Measurements from ENCODE around the gene SV2B. TPM values are rescaled to one million over a fixed set of nuclear protein-coding genes. Genes with fewer than 3 reads are reported as not detected.

SV2B gene
- total RNA-seq, 1 experiment from 2014 or later: not detected

DNA sequence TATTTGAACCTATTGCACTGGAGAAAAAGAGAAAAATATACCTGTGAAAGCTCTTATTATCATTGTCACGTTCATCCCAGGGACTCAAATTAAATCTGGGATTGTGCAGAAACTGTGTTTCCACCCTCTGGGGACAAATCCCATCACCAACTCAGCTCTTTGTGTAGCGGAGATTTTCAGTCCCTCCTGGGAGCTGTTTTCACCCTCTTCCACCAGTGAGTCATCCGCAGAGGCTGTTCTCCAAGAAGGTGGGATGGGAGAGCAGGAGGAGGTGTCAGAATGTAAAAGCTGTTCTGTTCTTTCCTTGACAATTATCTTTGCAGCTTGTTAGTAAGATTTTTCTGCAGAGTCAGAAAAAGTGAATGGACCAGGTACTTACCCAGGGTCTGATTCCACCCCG, 28.0 kb downstream of the SV2B start:
- Histone ChIP-seq H3K4me1 (ENCODE audit: insufficient read depth, low read length) (no peaks in the 10 kb centered on the region), H2AFZ (ENCODE audit: low read length) (no peak overlapping the region), H3K27ac (ENCODE audit: low read length) (no peak overlapping the region), H4K20me1 (ENCODE audit: low read length) (no peaks in the 10 kb centered on the region), H3K9ac (ENCODE audit: low read length) (no peak overlapping the region), H3K4me2 (ENCODE audit: low read length) (no peak overlapping the region), H3K36me3 (ENCODE audit: low read depth, low read length) (no peaks in the 10 kb centered on the region), H3K9me2 (replicated peaks; ENCODE audit: low read length) (no peaks in the 10 kb centered on the region), H3K9me3 (ENCODE audit: low read length) (no peaks in the 10 kb centered on the region), H3F3A (ENCODE audit: low read length, unreplicated experiment) (no peaks in the 10 kb centered on the region), H3K27me3 (ENCODE audit: low read length) (peaks cover 66% of the 10 kb centered on the region), H3K4me3 (ENCODE audit: low read length) (no peak overlapping the region), H3K79me2 (ENCODE audit: low read length) (no peaks in the 10 kb centered on the region)
- ChIA-PET CTCF (no interaction called here), POLR2A (ENCODE audit: unreplicated experiment) (no interaction called here)
- intact Hi-C loops (cut with micrococcal nuclease): no loop called here
- DNase-seq: no peak
- ATAC-seq: no peak
- TF ChIP-seq, protein P1, sequence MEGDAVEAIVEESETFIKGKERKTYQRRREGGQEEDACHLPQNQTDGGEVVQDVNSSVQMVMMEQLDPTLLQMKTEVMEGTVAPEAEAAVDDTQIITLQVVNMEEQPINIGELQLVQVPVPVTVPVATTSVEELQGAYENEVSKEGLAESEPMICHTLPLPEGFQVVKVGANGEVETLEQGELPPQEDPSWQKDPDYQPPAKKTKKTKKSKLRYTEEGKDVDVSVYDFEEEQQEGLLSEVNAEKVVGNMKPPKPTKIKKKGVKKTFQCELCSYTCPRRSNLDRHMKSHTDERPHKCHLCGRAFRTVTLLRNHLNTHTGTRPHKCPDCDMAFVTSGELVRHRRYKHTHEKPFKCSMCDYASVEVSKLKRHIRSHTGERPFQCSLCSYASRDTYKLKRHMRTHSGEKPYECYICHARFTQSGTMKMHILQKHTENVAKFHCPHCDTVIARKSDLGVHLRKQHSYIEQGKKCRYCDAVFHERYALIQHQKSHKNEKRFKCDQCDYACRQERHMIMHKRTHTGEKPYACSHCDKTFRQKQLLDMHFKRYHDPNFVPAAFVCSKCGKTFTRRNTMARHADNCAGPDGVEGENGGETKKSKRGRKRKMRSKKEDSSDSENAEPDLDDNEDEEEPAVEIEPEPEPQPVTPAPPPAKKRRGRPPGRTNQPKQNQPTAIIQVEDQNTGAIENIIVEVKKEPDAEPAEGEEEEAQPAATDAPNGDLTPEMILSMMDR (conservative IDR thresholded peaks at IDR 0.05; ENCODE audit: low read depth, low read length): no peak
- no peak for TF ChIP-seq EZH2 (IDR thresholded peaks at IDR 0.05; ENCODE audit: low read length, unreplicated experiment)
- TF ChIP-seq EZH2phosphoT487 (IDR thresholded peaks at IDR 0.05; ENCODE audit: borderline replicate concordance, low read length): no peak
- BruUV-seq (replicated peaks): no TSS peak

DNA sequence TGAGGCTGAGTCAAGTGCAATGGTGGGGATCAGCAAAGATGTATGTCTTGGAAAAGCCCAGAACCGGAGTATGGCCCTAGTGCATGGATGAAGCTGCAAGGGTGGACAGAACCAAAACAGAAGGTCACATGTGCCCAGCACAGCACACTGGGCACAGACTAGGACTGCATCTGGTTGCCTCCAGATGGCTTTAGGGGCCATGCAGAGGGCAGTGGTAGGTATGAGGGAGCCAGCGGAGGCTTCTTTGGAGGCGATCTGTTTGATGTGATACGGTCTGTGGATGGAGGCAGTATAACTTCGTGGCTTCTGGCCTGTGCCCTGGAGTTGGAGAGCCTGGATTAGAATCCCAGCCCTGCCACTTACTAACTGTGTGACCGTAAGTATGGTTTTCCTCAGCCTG, 29.4 kb downstream of the SV2B start:
- DNase-seq (no peak), ATAC-seq (no peak)
- Histone ChIP-seq H3K27ac (ENCODE audit: low read length) (no peak overlapping the region), H3K4me2 (ENCODE audit: low read length) (no peak overlapping the region), H3K27me3 (ENCODE audit: low read length) (peaks cover 66% of the 10 kb centered on the region), H3K4me3 (ENCODE audit: low read length) (no peak overlapping the region), H2AFZ (ENCODE audit: low read length) (no peak overlapping the region), H3K4me1 (ENCODE audit: insufficient read depth, low read length) (no peaks in the 10 kb centered on the region), H3F3A (ENCODE audit: low read length, unreplicated experiment) (no peaks in the 10 kb centered on the region), H3K9me2 (replicated peaks; ENCODE audit: low read length) (no peaks in the 10 kb centered on the region), H3K9me3 (ENCODE audit: low read length) (no peaks in the 10 kb centered on the region), H3K79me2 (ENCODE audit: low read length) (no peaks in the 10 kb centered on the region), H3K36me3 (ENCODE audit: low read depth, low read length) (no peaks in the 10 kb centered on the region), H4K20me1 (ENCODE audit: low read length) (no peaks in the 10 kb centered on the region), H3K9ac (ENCODE audit: low read length) (no peak overlapping the region)
- TF ChIP-seq, protein P1 (conservative IDR thresholded peaks at IDR 0.05; ENCODE audit: low read depth, low read length): no peak
- BruUV-seq (replicated peaks): no TSS peak
- intact Hi-C loops (cut with micrococcal nuclease): no loop called here
- POLR2A ChIA-PET (ENCODE audit: unreplicated experiment): no interaction called here
- CTCF ChIA-PET: no interaction called here

DNA sequence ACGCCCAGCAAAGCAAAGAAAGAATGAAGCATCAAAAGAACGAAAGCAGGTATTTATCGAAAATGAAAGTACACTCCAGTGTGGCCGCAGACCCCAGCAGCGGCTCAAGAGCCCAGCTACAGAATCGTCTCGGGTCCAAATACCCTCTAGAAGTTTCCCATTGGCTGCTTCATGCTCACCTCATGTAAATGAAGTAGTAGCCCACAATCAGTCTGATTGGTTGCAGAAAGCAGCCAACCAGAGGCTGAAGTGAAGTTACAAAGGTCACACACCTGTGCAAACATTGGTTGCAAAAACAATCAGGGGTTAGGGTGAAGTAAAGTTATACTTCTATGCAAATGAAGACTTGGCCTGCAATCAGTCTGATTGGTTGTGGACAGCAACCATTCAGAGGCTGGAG, 32.0 kb downstream of the SV2B start:
- no peak for TF ChIP-seq EZH2phosphoT487 (IDR thresholded peaks at IDR 0.05; ENCODE audit: borderline replicate concordance, low read length)
- TF ChIP-seq EZH2 (IDR thresholded peaks at IDR 0.05; ENCODE audit: low read length, unreplicated experiment): no peak
- TF ChIP-seq, protein P1 (conservative IDR thresholded peaks at IDR 0.05; ENCODE audit: low read depth, low read length): no peak
- Histone ChIP-seq H3K9me2 (replicated peaks; ENCODE audit: low read length) (no peaks in the 10 kb centered on the region), H3K79me2 (ENCODE audit: low read length) (no peaks in the 10 kb centered on the region), H2AFZ (ENCODE audit: low read length) (no peak overlapping the region), H3K4me3 (ENCODE audit: low read length) (no peak overlapping the region), H3K27me3 (ENCODE audit: low read length) (peaks cover 88% of the 10 kb centered on the region), H3K9ac (ENCODE audit: low read length) (no peak overlapping the region), H3K4me2 (ENCODE audit: low read length) (peak overlapping the region; percentile 13; the same call in 1 of the 2 replicates), H3K4me1 (ENCODE audit: insufficient read depth, low read length) (no peaks in the 10 kb centered on the region), H3K27ac (ENCODE audit: low read length) (no peak overlapping the region), H3K36me3 (ENCODE audit: low read depth, low read length) (no peaks in the 10 kb centered on the region), H3F3A (ENCODE audit: low read length, unreplicated experiment) (no peaks in the 10 kb centered on the region), H3K9me3 (ENCODE audit: low read length) (no peaks in the 10 kb centered on the region), H4K20me1 (ENCODE audit: low read length) (no peaks in the 10 kb centered on the region)
- ATAC-seq: no peak
- no TSS peak for BruUV-seq (replicated peaks)
- POLR2A ChIA-PET (ENCODE audit: unreplicated experiment): no interaction called here
- CTCF ChIA-PET: no interaction called here
- intact Hi-C loops (cut with micrococcal nuclease): no loop called here
- no peak for DNase-seq
